Fibroblast of lung (primary cell): Measurements from ENCODE around the gene YIPF2. TPM values are rescaled to one million over a fixed set of nuclear protein-coding genes. Genes with fewer than 3 reads are reported as not detected.

Experiments used
- DNase-seq, 2 donors: peaks; one replicate each; pipeline versions ENCODE4 v3.0.0 to v3.0.0-alpha.2; 2010; ENCODE audit warnings: low read depth in 2 of 2
- H2AFZ ChIP-seq: 2 replicates; pipeline ENCODE4 v1.5.1; 2012; ENCODE audit warnings: low read length, control low read depth, inconsistent platforms
- H3K27ac ChIP-seq: 2 replicates; pipeline ENCODE4 v1.5.1; 2011; ENCODE audit warnings: low read length, control low read depth; ENCODE audit not compliant: insufficient read depth
- H3K27me3 ChIP-seq: 2 replicates; pipeline ENCODE4 v1.5.1; 2011; ENCODE audit warnings: mild to moderate bottlenecking, low read length; ENCODE audit not compliant: control insufficient read depth, insufficient read depth
- H3K36me3 ChIP-seq: 2 replicates; pipeline ENCODE4 v1.5.1; 2011; ENCODE audit warnings: low read length; ENCODE audit not compliant: control insufficient read depth, insufficient read depth
- H3K4me1 ChIP-seq: 2 replicates; pipeline ENCODE4 v1.5.1; 2011; ENCODE audit warnings: low read length; ENCODE audit not compliant: control insufficient read depth, insufficient read depth; ENCODE audit errors: extremely low read depth
- H3K4me2 ChIP-seq: 2 replicates; pipeline ENCODE4 v1.5.1; 2011; ENCODE audit warnings: low read length, control low read depth; ENCODE audit not compliant: insufficient read depth; ENCODE audit errors: extremely low read depth
- H3K4me3 ChIP-seq, 4 experiments: fragments of 200-600 bp in 1 of 4; sonication (generic) in 1 of 4; replicated peaks in 1 of 4; 2 replicates each; pipeline ENCODE4 v1.5.1; 2011 to 2016; ENCODE audit warnings: low read length in 4 of 4, low read depth in 3 of 4, mild to moderate bottlenecking in 3 of 4, control low read depth in 2 of 4, inconsistent platforms in 1 of 4, mixed read lengths in 1 of 4; ENCODE audit not compliant: insufficient read depth in 1 of 4; ENCODE audit errors: control extremely low read depth in 1 of 4
- H3K79me2 ChIP-seq: 2 replicates; pipeline ENCODE4 v1.5.1; 2012; ENCODE audit warnings: mild to moderate bottlenecking, low read length, inconsistent platforms; ENCODE audit not compliant: control insufficient read depth, insufficient read depth
- H3K9ac ChIP-seq: 2 replicates; pipeline ENCODE4 v1.5.1; 2011; ENCODE audit warnings: mild to moderate bottlenecking, low read length, control low read depth; ENCODE audit not compliant: insufficient read depth
- H3K9me3 ChIP-seq: 2 replicates; pipeline ENCODE4 v1.5.1; 2012; ENCODE audit warnings: low read depth, low read length; ENCODE audit not compliant: control insufficient read depth, insufficient read depth
- H4K20me1 ChIP-seq: 2 replicates; pipeline ENCODE4 v1.5.1; 2011; ENCODE audit warnings: low read length; ENCODE audit not compliant: control insufficient read depth, insufficient read depth; ENCODE audit errors: extremely low read depth
- CTCF ChIP-seq, 2 donors: IDR thresholded peaks in 1 of 2; conservative IDR thresholded peaks in 1 of 2; 1 replicate in 1 of 2; 2 replicates in 1 of 2; pipeline ENCODE4 v1.5.1; 2011 to 2012; ENCODE audit warnings: low read length in 2 of 2, control low read depth in 1 of 2, inconsistent platforms in 1 of 2, low read depth in 1 of 2, mild to moderate bottlenecking in 1 of 2
- EZH2 ChIP-seq: IDR thresholded peaks from 2 replicates; pipeline ENCODE4 v1.5.1; 2012; ENCODE audit warnings: low read length, control low read depth, mild to moderate bottlenecking; ENCODE audit errors: missing control alignments
- polyA plus RNA-seq, 2 donors: library from polyadenylated mRNA; depleted of rRNA in 1 of 2; stranded (reverse) in 1 of 2; unstranded in 1 of 2; fragments of >200 nt; gene quantifications; 2 replicates each; pipeline ENCODE4 v1.2.1, GENCODE V29; 2011 to 2012; ENCODE audit warnings: missing spikeins in 1 of 2
- total RNA-seq: library from RNA; depleted of rRNA; stranded (reverse); fragments of >200 nt; gene quantifications from 2 replicates; pipeline ENCODE4 v1.2.1, GENCODE V29; 2014

YIPF2 gene
- total and polyA plus RNA-seq, 2 donors (not counting 1 experiment from before 2014, with no cell fraction given): 41.5 to 118 TPM

GRCh38 chr19:10908380-10908960 is 20.0 kb downstream of the YIPF2 start:
- no peak overlapping the region for H3K4me2 ChIP-seq
- H4K20me1 ChIP-seq: no peaks in the 10 kb centered on the region
- no peaks in the 10 kb centered on the region for H3K27me3 ChIP-seq
- peaks cover 2% of the 10 kb centered on the region for H3K79me2 ChIP-seq
- no peak overlapping the region for H3K4me3 ChIP-seq
- no peak overlapping the region for H2AFZ ChIP-seq
- H3K36me3 ChIP-seq: peaks cover 16% of the 10 kb centered on the region
- no peak for DNase-seq
- TF ChIP-seq CTCF (conservative IDR thresholded peaks at IDR 0.05 in 1 of 2, IDR thresholded peaks at IDR 0.05 in 1 of 2; ENCODE audit: low read depth in 1 of 2, low read length in 2 of 2) (no peak), EZH2 (no peak)
- H3K9ac ChIP-seq: no peak overlapping the region
- no peak overlapping the region for H3K27ac ChIP-seq
- H3K9me3 ChIP-seq: no peaks in the 10 kb centered on the region
- no peaks in the 10 kb centered on the region for H3K4me1 ChIP-seq

- H3K4me1 ChIP-seq: no peaks in the 10 kb centered on the region
- H4K20me1 ChIP-seq: no peaks in the 10 kb centered on the region
Observed at GRCh38 chr19:10907925-10908324, 20.5 kb downstream of the YIPF2 start.

GRCh38 chr19:10899151-10899653 is 29.2 kb downstream of the YIPF2 start:
- Histone ChIP-seq H3K9ac (no peak overlapping the region), H3K27ac (no peak overlapping the region), H4K20me1 (no peaks in the 10 kb centered on the region), H2AFZ (no peak overlapping the region), H3K79me2 (peaks cover 15% of the 10 kb centered on the region), H3K9me3 (no peaks in the 10 kb centered on the region), H3K4me3 (no peak overlapping the region), H3K4me1 (no peaks in the 10 kb centered on the region), H3K4me2 (no peak overlapping the region), H3K27me3 (no peaks in the 10 kb centered on the region), H3K36me3 (no peaks in the 10 kb centered on the region)
- TF ChIP-seq CTCF (conservative IDR thresholded peaks at IDR 0.05 in 1 of 2, IDR thresholded peaks at IDR 0.05 in 1 of 2; ENCODE audit: low read depth in 1 of 2, low read length in 2 of 2) (no peak), EZH2 (no peak)
- DNase-seq: no peak

More at GRCh38 chr19:10907925-10908324, 20.5 kb downstream of the YIPF2 start:
- Histone ChIP-seq H3K4me2 (no peak overlapping the region), H3K9ac (no peak overlapping the region), H3K36me3 (peaks cover 16% of the 10 kb centered on the region), H3K9me3 (no peaks in the 10 kb centered on the region), H3K27me3 (no peaks in the 10 kb centered on the region), H3K79me2 (peaks cover 2% of the 10 kb centered on the region), H3K4me3 (no peak overlapping the region), H2AFZ (no peak overlapping the region), H3K27ac (no peak overlapping the region)
- no peak for TF ChIP-seq CTCF (conservative IDR thresholded peaks at IDR 0.05 in 1 of 2, IDR thresholded peaks at IDR 0.05 in 1 of 2; ENCODE audit: low read depth in 1 of 2, low read length in 2 of 2)
- TF ChIP-seq EZH2: no peak
- DNase-seq: no peak
